ENCODE data around the gene LYPD3.

GRCh38 chr19:43467730-43468129, 2.3 kb upstream of the LYPD3 start:
- no peak for TF ChIP-seq EZH2 (IDR thresholded peaks at IDR 0.05; ENCODE audit: low read length)
- TF ChIP-seq, protein P1, sequence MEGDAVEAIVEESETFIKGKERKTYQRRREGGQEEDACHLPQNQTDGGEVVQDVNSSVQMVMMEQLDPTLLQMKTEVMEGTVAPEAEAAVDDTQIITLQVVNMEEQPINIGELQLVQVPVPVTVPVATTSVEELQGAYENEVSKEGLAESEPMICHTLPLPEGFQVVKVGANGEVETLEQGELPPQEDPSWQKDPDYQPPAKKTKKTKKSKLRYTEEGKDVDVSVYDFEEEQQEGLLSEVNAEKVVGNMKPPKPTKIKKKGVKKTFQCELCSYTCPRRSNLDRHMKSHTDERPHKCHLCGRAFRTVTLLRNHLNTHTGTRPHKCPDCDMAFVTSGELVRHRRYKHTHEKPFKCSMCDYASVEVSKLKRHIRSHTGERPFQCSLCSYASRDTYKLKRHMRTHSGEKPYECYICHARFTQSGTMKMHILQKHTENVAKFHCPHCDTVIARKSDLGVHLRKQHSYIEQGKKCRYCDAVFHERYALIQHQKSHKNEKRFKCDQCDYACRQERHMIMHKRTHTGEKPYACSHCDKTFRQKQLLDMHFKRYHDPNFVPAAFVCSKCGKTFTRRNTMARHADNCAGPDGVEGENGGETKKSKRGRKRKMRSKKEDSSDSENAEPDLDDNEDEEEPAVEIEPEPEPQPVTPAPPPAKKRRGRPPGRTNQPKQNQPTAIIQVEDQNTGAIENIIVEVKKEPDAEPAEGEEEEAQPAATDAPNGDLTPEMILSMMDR (optimal IDR thresholded peaks at IDR 0.05 in 1 of 3, IDR thresholded peaks at IDR 0.05 in 1 of 3, conservative IDR thresholded peaks at IDR 0.05 in 1 of 3; ENCODE audit: extremely low read depth in 1 of 3, insufficient read depth in 2 of 3, low read length in 3 of 3): no peak

Data from keratinocyte (primary cell).